HCT116 (cell line): ENCODE data around the gene RFPL3. TPM values are rescaled to one million over a fixed set of nuclear protein-coding genes. Genes with fewer than 3 reads are reported as not detected.

Source experiments
- ATAC-seq: fragments of 200-7000 bp; cut with Tn5 transposase; 2 replicates; pipeline ENCODE4 v1.9.1; 2020; ENCODE audit warnings: mild to moderate bottlenecking, moderate library complexity
- BruUV-seq: library from RNA; stranded (reverse); fragments of 400-500 nt; replicated peaks from 2 replicates; lab custom pipeline; 2021; lab: Mats Ljungman, UMichigan
- CTCF ChIA-PET: fragments of 300-600 bp; sonication (Branson Sonifier 250); formaldehyde crosslinking; loops from one replicate; lab custom pipeline; 2021; ENCODE audit warnings: antibody characterized with exemption; lab: Charles Lee
- POLR2A ChIA-PET: fragments of 300-600, 350-600 bp; sonication (Branson Sonifier 250); formaldehyde crosslinking; loops from one replicate; lab custom pipeline; 2021; ENCODE audit warnings: antibody characterized with exemption; lab: Charles Lee
- RAD21 ChIA-PET, 2 experiments: fragments of 300-600 bp; sonication (Branson Sonifier 250); formaldehyde crosslinking; loops; one replicate each; lab custom pipeline; 2023; ENCODE audit warnings: low total read pairs in 2 of 2; ENCODE audit not compliant: uncharacterized antibody in 2 of 2, unreplicated experiment in 2 of 2, low non-redundant PET in 1 of 2; lab: Charles Lee
- DNase-seq: peaks from one replicate; pipeline ENCODE4 v3.0.0-alpha.2; 2010; ENCODE audit warnings: low read depth, low spot score
- H2AFZ ChIP-seq: fragments of 200-600 bp; shearing (Covaris generic), sonication (generic); 2 replicates; pipeline ENCODE4 v1.6.1; 2017; ENCODE audit warnings: low read depth, mixed run types, mixed read lengths, antibody characterized with exemption, low read length; ENCODE audit not compliant: poor library complexity, severe bottlenecking
- H3K27ac ChIP-seq: 2 replicates; pipeline ENCODE4 v1.5.1; 2012; ENCODE audit warnings: low read depth, low read length
- H3K27me3 ChIP-seq: fragments of 200-600 bp; sonication (generic); 2 replicates; pipeline ENCODE4 v1.6.1; 2016; ENCODE audit warnings: mixed run types, low read length, mixed read lengths; ENCODE audit not compliant: insufficient read depth
- H3K36me3 ChIP-seq, 2 experiments: fragments of 200-500 bp in 1 of 2; fragments of 200-600 bp in 1 of 2; sonication (Bioruptor generic) in 1 of 2; sonication (generic) in 1 of 2; 2 replicates each; pipeline versions ENCODE4 v1.5.1 to v1.6.1; 2014 to 2016; ENCODE audit warnings: low read length in 2 of 2, inconsistent platforms in 1 of 2, mixed read lengths in 1 of 2, mixed run types in 1 of 2; ENCODE audit not compliant: insufficient read depth in 2 of 2, control insufficient read depth in 1 of 2
- H3K4me1 ChIP-seq, 2 experiments: fragments of 200-600 bp in 1 of 2; sonication (generic) in 1 of 2; 2 replicates each; pipeline versions ENCODE4 v1.5.1 to v1.6.1; 2012 to 2017; ENCODE audit warnings: low read length in 2 of 2, inconsistent platforms in 1 of 2, mild to moderate bottlenecking in 1 of 2, mixed read lengths in 1 of 2, mixed run types in 1 of 2, moderate library complexity in 1 of 2; ENCODE audit not compliant: insufficient read depth in 2 of 2, control insufficient read depth in 1 of 2
- H3K4me2 ChIP-seq: fragments of 200-600 bp; sonication (generic); 2 replicates; pipeline ENCODE4 v1.6.1; 2017; ENCODE audit warnings: mixed run types, low read length, mixed read lengths
- H3K4me3 ChIP-seq, 2 experiments: fragments of 200-600 bp in 1 of 2; sonication (generic) in 1 of 2; replicated peaks in 1 of 2; 2 replicates each; pipeline ENCODE4 v1.5.1; 2011 to 2016; ENCODE audit warnings: low read length in 2 of 2, control low read depth in 1 of 2, low read depth in 1 of 2, mild to moderate bottlenecking in 1 of 2, mixed read lengths in 1 of 2, mixed run types in 1 of 2
- H3K79me2 ChIP-seq: fragments of 200-600 bp; sonication (generic); 2 replicates; pipeline ENCODE4 v1.6.1; 2017; ENCODE audit warnings: mild to moderate bottlenecking, mixed run types, low read length, moderate library complexity, mixed read lengths; ENCODE audit not compliant: insufficient read depth
- H3K9ac ChIP-seq: fragments of 200-600 bp; sonication (generic); 2 replicates; pipeline ENCODE4 v1.6.1; 2016; ENCODE audit warnings: low read length, mixed read lengths
- H3K9me2 ChIP-seq: fragments of 200-600 bp; sonication (generic), shearing (Covaris generic); 2 replicates; pipeline ENCODE4 v1.6.1; 2017; ENCODE audit warnings: mixed run types, mild to moderate bottlenecking, moderate library complexity; ENCODE audit not compliant: insufficient read depth
- H3K9me3 ChIP-seq, 2 experiments: fragments of 200-500 bp in 1 of 2; fragments of 200-600 bp in 1 of 2; sonication (Bioruptor generic) in 1 of 2; sonication (generic) in 1 of 2; 2 replicates each; pipeline ENCODE4 v1.6.1; 2014 to 2017; ENCODE audit warnings: low read length in 2 of 2, mixed read lengths in 2 of 2, inconsistent platforms in 1 of 2, low read depth in 1 of 2, mild to moderate bottlenecking in 1 of 2, mixed run types in 1 of 2, moderate library complexity in 1 of 2; ENCODE audit not compliant: control insufficient read depth in 1 of 2, insufficient read depth in 1 of 2
- H4K20me1 ChIP-seq: fragments of 200-600 bp; sonication (generic), shearing (Covaris generic); 2 replicates; pipeline ENCODE4 v1.6.1; 2017; ENCODE audit warnings: mixed run types, mild to moderate bottlenecking, moderate library complexity; ENCODE audit not compliant: insufficient read depth
- CBX3 ChIP-seq: IDR thresholded peaks from 2 replicates; pipeline ENCODE4 v1.6.1; 2012; ENCODE audit warnings: low read depth
- CEBPB ChIP-seq: IDR thresholded peaks from 2 replicates; pipeline ENCODE4 v1.6.1; 2012; ENCODE audit warnings: low read depth
- EGR1 ChIP-seq: IDR thresholded peaks from 2 replicates; pipeline ENCODE4 v1.6.1; 2012; ENCODE audit warnings: low read depth
- ELF1 ChIP-seq: IDR thresholded peaks from 2 replicates; pipeline ENCODE4 v1.6.1; 2012; ENCODE audit warnings: low read depth, borderline replicate concordance
- EZH2 ChIP-seq: fragments of 200-600 bp; sonication (generic); IDR thresholded peaks from 2 replicates; pipeline ENCODE4 v1.6.1; 2017; ENCODE audit warnings: antibody characterized with exemption, mixed run types
- JUND ChIP-seq: IDR thresholded peaks from 2 replicates; pipeline ENCODE4 v1.6.1; 2012
- POLR2AphosphoS5 ChIP-seq: IDR thresholded peaks from 2 replicates; pipeline ENCODE4 v1.6.1; 2011; ENCODE audit warnings: mild to moderate bottlenecking, low read depth, low read length, moderate library complexity
- RAD21 ChIP-seq: IDR thresholded peaks from 2 replicates; pipeline ENCODE4 v1.6.1; 2012; ENCODE audit warnings: low read depth, mild to moderate bottlenecking
- SP1 ChIP-seq: IDR thresholded peaks from 2 replicates; pipeline ENCODE4 v1.6.1; 2012; ENCODE audit warnings: low read depth
- SRF ChIP-seq: IDR thresholded peaks from 2 replicates; pipeline ENCODE4 v1.6.1; 2012; ENCODE audit warnings: low read depth
- TCF7L2 ChIP-seq: IDR thresholded peaks from 2 replicates; pipeline ENCODE4 v1.7.0; 2011; ENCODE audit warnings: borderline replicate concordance, inconsistent platforms; ENCODE audit not compliant: insufficient read depth, insufficient read length; ENCODE audit errors: extremely low read depth
- YY1 ChIP-seq: IDR thresholded peaks from 2 replicates; pipeline ENCODE4 v1.6.1; 2011; ENCODE audit warnings: low read length, low read depth, moderate library complexity, mild to moderate bottlenecking; ENCODE audit not compliant: insufficient replicate concordance; ENCODE audit errors: extremely low read depth
- ZNF274 ChIP-seq: fragments of 200-500 bp; sonication (Bioruptor generic); IDR thresholded peaks from 2 replicates; pipeline ENCODE4 v1.6.1; 2014; ENCODE audit warnings: mild to moderate bottlenecking, low read depth, low read length, inconsistent platforms
- intact Hi-C: fragments of 100-400 bp; cut with micrococcal nuclease; formaldehyde crosslinking; loops from 2 replicates; pipeline ENCODE4 v1.10.0; 2022
- total RNA-seq: library from RNA; stranded (reverse); gene quantifications from one replicate; pipeline ENCODE4 v1.2.1, GENCODE V29; 2021; ENCODE audit not compliant: unreplicated experiment
- TF ChIP-seq, protein P1 (sequence below): IDR thresholded peaks from 2 replicates; pipeline ENCODE4 v1.6.1; 2012
- TF ChIP-seq, protein P2 (sequence below): IDR thresholded peaks from 2 replicates; pipeline ENCODE4 v1.6.1; 2012

Gene RFPL3
- total RNA-seq, 1 experiment from 2014 or later, result not detected

DNA sequence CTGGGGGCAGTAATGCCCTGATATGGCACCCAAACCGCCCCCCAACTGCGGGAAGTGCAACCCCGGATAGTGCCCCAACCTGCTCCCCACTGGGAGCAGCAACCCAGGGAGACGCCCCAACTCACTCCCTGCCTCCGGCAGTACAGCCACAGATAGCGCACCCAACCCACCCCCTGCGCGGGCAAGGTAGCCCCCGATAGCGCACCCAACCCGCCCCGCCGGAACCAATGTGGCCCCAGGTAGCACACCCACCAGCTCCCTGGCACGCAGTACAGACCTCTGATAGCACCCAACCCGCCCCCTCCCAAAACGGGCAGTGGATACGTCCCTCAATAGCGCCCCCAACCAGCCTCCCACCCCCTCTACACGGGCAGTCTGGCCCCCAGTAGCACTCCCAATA is 3.8 kb upstream of the RFPL3 start:
- Histone ChIP-seq H2AFZ (no peak overlapping the region), H4K20me1 (no peaks in the 10 kb centered on the region), H3K9me3 (no peaks in the 10 kb centered on the region), H3K79me2 (no peaks in the 10 kb centered on the region), H3K36me3 (no peaks in the 10 kb centered on the region), H3K27me3 (no peaks in the 10 kb centered on the region), H3K4me2 (no peak overlapping the region), H3K27ac (no peak overlapping the region), H3K4me1 (peaks cover 0 to 6% of the 10 kb centered on the region in 2 experiments; a peak in 1 of 4 replicates), H3K9ac (no peak overlapping the region), H3K4me3 (no peak overlapping the region), H3K9me2 (no peaks in the 10 kb centered on the region)
- POLR2A ChIA-PET, result no interaction called here
- CTCF ChIA-PET, result no interaction called here
- no TSS peak for BruUV-seq
- no peak for DNase-seq
- intact Hi-C loops, result loop anchor here (2.0 kb wide), 1 partner anchor 251 kb away; no protein-coding TSS in a partner anchor
- RAD21 ChIA-PET, result no interaction called here
- no peak for TF ChIP-seq JUND
- TF ChIP-seq ZNF274, result no peak
- TF ChIP-seq CBX3, result no peak
- TF ChIP-seq EGR1, result no peak
- ATAC-seq, result no peak

DNA sequence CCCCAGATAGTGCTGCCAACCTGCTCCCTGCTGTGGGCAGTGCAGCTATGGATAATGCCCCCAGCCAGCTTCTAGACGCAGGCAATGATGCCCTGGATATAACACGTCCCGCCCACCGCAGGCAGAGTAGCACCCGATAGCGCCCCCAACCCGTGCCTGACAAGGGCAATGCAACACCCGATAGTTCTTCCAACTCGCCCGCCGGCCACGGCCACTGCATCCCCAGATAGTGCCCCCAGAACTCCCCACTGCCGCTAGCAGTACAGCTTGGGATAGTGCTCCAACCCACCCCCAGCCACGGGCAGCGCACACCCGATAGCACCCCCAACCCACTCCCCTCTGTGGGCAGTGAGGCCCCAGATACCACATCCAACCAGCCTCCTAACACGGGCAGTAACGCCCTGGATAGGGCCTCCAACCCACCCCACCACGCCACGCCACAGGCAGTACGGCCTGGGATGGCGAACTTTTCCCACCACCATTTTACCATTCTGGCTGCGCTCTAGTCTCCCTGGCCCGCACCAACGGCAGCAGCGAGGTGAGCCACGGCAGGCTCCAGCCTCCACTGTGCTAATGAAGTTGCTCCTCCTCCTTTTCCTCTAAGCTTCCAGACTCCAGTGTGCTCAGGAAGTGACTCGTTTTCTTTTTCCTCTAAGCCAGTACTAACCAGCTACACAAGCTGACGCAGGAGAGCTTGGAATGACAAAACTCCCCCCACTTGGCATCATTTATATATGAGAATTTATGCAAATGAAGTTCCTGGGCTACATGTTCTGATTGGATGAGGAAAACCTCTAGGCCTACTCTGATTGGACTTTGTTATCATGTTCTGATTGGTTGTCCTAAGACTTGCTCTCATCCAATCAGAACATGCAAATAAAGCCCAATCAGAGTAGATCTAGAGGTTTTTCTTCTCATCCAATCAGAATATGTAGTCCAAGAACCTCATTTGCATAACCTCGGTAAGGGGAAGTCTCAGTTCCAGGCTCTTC is 3.0 kb upstream of the RFPL3 start:
- TF ChIP-seq POLR2AphosphoS5, result no peak
- no peak for TF ChIP-seq SP1
- no peak for TF ChIP-seq TCF7L2
- TF ChIP-seq JUND, result no peak
- no peak for TF ChIP-seq RAD21
- TF ChIP-seq, protein P1, sequence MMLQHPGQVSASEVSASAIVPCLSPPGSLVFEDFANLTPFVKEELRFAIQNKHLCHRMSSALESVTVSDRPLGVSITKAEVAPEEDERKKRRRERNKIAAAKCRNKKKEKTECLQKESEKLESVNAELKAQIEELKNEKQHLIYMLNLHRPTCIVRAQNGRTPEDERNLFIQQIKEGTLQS, result no peak
- TF ChIP-seq CEBPB, result no peak
- no peak for TF ChIP-seq EZH2
- no peak for TF ChIP-seq ELF1
- TF ChIP-seq YY1, result no peak
- TF ChIP-seq SRF, result no peak
- TF ChIP-seq EGR1, result no peak
- TF ChIP-seq, protein P2, sequence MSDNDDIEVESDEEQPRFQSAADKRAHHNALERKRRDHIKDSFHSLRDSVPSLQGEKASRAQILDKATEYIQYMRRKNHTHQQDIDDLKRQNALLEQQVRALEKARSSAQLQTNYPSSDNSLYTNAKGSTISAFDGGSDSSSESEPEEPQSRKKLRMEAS, result no peak
- TF ChIP-seq, all 23 proteins: peak for 0
- H3K9me2 ChIP-seq, result no peaks in the 10 kb centered on the region
- no peaks in the 10 kb centered on the region for H3K36me3 ChIP-seq
- no peaks in the 10 kb centered on the region for H4K20me1 ChIP-seq
- H3K27me3 ChIP-seq, result no peaks in the 10 kb centered on the region
- intact Hi-C loops, result loop anchor here (2.0 to 5.0 kb wide), 2 partner anchors 252 to 377 kb away; no protein-coding TSS in a partner anchor
- CTCF ChIA-PET, result no interaction called here
- RAD21 ChIA-PET, result no interaction called here
- H3K79me2 ChIP-seq, result no peaks in the 10 kb centered on the region
- peaks cover 0 to 6% of the 10 kb centered on the region in 2 experiments; a peak in 1 of 4 replicates for H3K4me1 ChIP-seq
- BruUV-seq, result no TSS peak
- H3K27ac ChIP-seq, result no peak overlapping the region
- no peak overlapping the region for H3K9ac ChIP-seq
- ATAC-seq, result peak; percentile 46
- H3K4me3 ChIP-seq, result peak overlapping the region; percentile 8 to 9; a peak in 1 of 4 replicates
- no peaks in the 10 kb centered on the region for H3K9me3 ChIP-seq
- peak; percentile 49 for DNase-seq
- POLR2A ChIA-PET, result no interaction called here
- peak overlapping the region; percentile 41 for H3K4me2 ChIP-seq
- H2AFZ ChIP-seq, result no peak overlapping the region
